ENCODE results near the gene RASL11B. TPM values are rescaled to one million over a fixed set of nuclear protein-coding genes. Genes with fewer than 3 reads are reported as not detected.

Gene RASL11B
- total and polyA plus RNA-seq, 8 donors: 0.52 to 26.4 (median 20.2) TPM

DNA sequence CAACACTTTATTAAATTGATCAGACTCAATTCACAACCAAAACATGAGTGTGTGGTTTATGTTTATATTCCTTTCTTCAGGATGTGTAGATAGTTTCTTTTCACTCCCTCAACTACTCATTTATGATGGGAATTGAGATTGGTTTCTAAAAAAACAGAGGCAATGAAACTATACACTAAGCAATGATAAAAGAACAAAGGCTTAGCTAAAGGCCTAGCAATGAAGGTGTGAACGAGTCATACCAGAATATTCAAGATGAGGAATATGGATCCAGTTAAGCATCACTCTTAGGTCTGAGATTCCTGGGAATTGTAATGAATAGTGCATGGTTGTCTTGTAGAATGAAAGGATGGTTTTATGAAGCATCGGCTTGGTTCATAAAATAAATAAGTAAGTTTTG is 17.5 kb upstream of the RASL11B start:
- no peak for ATAC-seq
- no peaks in the 10 kb centered on the region for H3K36me3 ChIP-seq
- TF ChIP-seq, protein P1, sequence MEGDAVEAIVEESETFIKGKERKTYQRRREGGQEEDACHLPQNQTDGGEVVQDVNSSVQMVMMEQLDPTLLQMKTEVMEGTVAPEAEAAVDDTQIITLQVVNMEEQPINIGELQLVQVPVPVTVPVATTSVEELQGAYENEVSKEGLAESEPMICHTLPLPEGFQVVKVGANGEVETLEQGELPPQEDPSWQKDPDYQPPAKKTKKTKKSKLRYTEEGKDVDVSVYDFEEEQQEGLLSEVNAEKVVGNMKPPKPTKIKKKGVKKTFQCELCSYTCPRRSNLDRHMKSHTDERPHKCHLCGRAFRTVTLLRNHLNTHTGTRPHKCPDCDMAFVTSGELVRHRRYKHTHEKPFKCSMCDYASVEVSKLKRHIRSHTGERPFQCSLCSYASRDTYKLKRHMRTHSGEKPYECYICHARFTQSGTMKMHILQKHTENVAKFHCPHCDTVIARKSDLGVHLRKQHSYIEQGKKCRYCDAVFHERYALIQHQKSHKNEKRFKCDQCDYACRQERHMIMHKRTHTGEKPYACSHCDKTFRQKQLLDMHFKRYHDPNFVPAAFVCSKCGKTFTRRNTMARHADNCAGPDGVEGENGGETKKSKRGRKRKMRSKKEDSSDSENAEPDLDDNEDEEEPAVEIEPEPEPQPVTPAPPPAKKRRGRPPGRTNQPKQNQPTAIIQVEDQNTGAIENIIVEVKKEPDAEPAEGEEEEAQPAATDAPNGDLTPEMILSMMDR (IDR thresholded peaks at IDR 0.05): no peak
- no peaks in the 10 kb centered on the region for H3K9me3 ChIP-seq
- no peak for DNase-seq
- no peak overlapping the region for H3K4me3 ChIP-seq
- H3K27me3 ChIP-seq: no peaks in the 10 kb centered on the region
- peaks cover 0 to 7% of the 10 kb centered on the region in 2 donors for H3K4me1 ChIP-seq
- intact Hi-C loops (cut with DNase I): no loop called here
- H3K27ac ChIP-seq: no peak overlapping the region

DNA sequence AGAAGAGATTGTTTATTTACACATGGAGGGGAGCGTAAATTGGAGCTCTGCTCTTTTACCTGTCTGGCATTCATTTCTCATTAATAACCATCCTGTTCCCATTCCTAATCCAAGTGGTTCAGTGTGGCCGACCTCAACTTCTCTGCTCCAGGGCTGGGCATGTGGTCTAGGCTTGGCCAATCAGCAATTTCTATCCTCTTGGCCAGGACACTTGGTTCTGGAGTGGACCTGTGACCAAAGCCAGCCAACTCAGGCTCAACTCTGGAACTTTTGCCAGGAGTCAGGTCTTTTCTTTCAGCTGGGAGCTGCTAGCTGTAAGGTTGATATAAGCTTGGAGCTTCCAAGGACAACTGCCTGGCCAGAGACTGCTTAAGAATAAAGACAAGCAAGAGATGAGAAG is 15.6 kb upstream of the RASL11B start:
- DNase-seq (no peak), ATAC-seq (no peak)
- H3K27me3 ChIP-seq: no peaks in the 10 kb centered on the region
- intact Hi-C loops (cut with DNase I): no loop called here
- TF ChIP-seq, protein P1 (IDR thresholded peaks at IDR 0.05): no peak
- H3K9me3 ChIP-seq: no peaks in the 10 kb centered on the region
- peaks cover 0 to 5% of the 10 kb centered on the region in 2 donors for H3K4me1 ChIP-seq
- no peak overlapping the region for H3K4me3 ChIP-seq
- H3K27ac ChIP-seq: no peak overlapping the region
- no peaks in the 10 kb centered on the region for H3K36me3 ChIP-seq

DNA sequence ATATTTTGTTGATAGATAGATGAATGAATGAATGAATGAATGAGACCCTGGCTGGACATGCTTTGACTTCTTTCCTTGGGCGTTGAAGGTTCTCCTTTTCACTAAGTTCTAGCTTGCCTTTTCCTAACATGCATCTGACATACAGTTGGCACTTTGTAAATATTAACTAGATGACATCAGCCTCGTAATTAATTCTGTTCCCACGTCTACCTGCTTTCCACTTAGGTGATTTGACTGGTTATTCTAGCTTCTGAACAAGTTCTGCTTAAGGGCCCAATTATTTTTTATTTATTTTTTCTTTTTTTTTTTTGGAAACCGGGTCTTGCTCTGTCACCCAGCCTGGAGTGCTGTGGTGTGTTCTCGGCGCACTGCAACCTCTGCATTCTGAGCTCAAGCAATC is 13.9 kb upstream of the RASL11B start:
- ATAC-seq (peak; percentile 59), DNase-seq (peak in 1 of 4 donors; percentile 59)
- TF ChIP-seq, protein P1 (IDR thresholded peaks at IDR 0.05): no peak
- H3K36me3 ChIP-seq: no peaks in the 10 kb centered on the region
- H3K27me3 ChIP-seq: no peaks in the 10 kb centered on the region
- no peaks in the 10 kb centered on the region for H3K9me3 ChIP-seq
- intact Hi-C loops (cut with DNase I): no loop called here
- no peak overlapping the region for H3K27ac ChIP-seq
- H3K4me3 ChIP-seq: no peak overlapping the region
- H3K4me1 ChIP-seq: peaks cover 0 to 3% of the 10 kb centered on the region in 2 donors

DNA sequence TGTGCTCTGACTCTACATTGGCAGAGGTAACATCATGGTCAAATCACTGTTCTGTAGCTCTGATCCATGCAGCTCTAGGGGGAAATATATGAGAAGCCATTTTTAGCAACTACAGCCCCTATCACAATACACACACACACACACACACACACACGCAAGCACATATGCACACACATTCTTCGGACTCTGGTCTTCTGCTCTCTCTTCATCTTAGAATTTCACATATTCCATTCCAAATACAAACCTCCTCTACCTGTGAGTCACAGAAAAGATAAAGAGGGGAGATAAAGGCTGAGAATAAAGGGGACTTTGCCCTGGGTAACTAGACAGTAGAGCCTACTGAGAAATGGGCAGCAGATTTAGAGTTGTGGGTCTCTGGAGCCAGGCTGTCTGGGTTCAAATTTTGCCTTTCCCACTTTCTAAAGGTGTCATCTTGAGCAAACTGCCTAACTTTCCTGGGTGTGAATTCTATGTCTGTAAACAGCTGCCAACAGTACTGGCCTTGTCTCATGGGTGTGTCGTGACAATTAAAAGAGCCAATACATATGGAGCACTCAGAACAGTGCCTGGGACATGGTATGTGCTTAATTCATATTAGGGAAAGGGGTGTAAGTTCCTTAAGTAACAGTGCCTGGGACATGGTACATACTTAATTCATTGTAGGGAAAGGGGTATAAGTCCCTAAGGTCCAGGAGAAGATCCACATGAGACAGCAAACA is 11.6 kb upstream of the RASL11B start:
- H3K27me3 ChIP-seq: no peaks in the 10 kb centered on the region
- TF ChIP-seq, protein P1 (IDR thresholded peaks at IDR 0.05): no peak
- intact Hi-C loops (cut with DNase I): no loop called here
- no peaks in the 10 kb centered on the region for H3K9me3 ChIP-seq
- no peak overlapping the region for H3K27ac ChIP-seq
- peaks cover 0 to 8% of the 10 kb centered on the region in 2 donors for H3K4me1 ChIP-seq
- ATAC-seq (no peak), DNase-seq (no peak)
- no peak overlapping the region for H3K4me3 ChIP-seq
- H3K36me3 ChIP-seq: no peaks in the 10 kb centered on the region

DNA sequence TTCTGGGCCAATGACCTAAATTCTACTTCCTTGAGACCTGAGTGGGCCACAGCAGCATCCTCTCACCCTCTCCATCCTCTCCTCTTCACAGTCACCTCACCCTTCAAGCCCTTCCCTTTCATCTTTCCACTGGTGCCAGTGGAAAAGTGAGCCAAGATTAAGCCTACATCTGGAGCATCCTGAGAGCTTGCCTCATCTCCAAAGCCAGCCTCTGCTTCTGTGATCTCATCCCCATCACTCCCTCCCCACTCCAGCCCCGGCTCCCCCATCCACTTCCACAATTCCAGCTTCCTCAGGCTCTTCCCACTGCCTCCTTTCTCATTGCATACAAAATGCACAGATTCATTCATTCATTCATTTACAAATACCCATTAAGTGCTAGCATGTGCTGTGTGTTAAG is 10.1 kb upstream of the RASL11B start:
- Histone ChIP-seq H3K4me1 (peaks cover 0 to 8% of the 10 kb centered on the region in 2 donors), H3K36me3 (no peaks in the 10 kb centered on the region), H3K9me3 (no peaks in the 10 kb centered on the region), H3K4me3 (no peak overlapping the region), H3K27me3 (no peaks in the 10 kb centered on the region), H3K27ac (no peak overlapping the region)
- TF ChIP-seq, protein P1 (IDR thresholded peaks at IDR 0.05): no peak
- ATAC-seq (no peak), DNase-seq (no peak)
- intact Hi-C loops (cut with DNase I): no loop called here

Measured in left lung (tissue), 10 donors.